Psoas muscle (tissue), 8 donors: ENCODE data around the gene FHAD1. TPM values are rescaled to one million over a fixed set of nuclear protein-coding genes. Genes with fewer than 3 reads are reported as not detected.
A peak's percentile ranks its signal among the peaks of the same experiment; 100 is the strongest.

Experiments
- ATAC-seq, 4 donors: fragments of 200-7000 bp; cut with Tn5 transposase; one replicate each; pipeline ENCODE4 v1.9.1; 2020; ENCODE audit warnings: moderate library complexity in 3 of 4, mild to moderate bottlenecking in 2 of 4
- DNase-seq, 2 donors: peaks; one replicate each; pipeline ENCODE4 v3.0.0-alpha.2; 2020
- H3K27ac ChIP-seq: fragments of 200-600 bp; one replicate; pipeline ENCODE4 v1.8.0; 2022
- H3K27me3 ChIP-seq, 3 donors: fragments of 200-600 bp in 1 of 3; one replicate each; pipeline versions ENCODE4 v1.6.1 to v1.8.0; 2013 to 2022; ENCODE audit warnings: low read length in 2 of 3, mild to moderate bottlenecking in 2 of 3, moderate library complexity in 1 of 3; ENCODE audit not compliant: insufficient read depth in 3 of 3
- H3K36me3 ChIP-seq, 2 donors: fragments of 200-600 bp in 1 of 2; one replicate each; pipeline versions ENCODE4 v1.6.1 to v1.8.0; 2013 to 2022; ENCODE audit warnings: low read depth in 1 of 2, mild to moderate bottlenecking in 1 of 2, moderate library complexity in 1 of 2; ENCODE audit not compliant: insufficient read depth in 1 of 2
- H3K4me1 ChIP-seq: fragments of 200-600 bp; one replicate; pipeline ENCODE4 v1.8.0; 2022
- H3K4me3 ChIP-seq: fragments of 200-600 bp; one replicate; pipeline ENCODE4 v1.8.0; 2022; ENCODE audit warnings: mild to moderate bottlenecking
- H3K9me3 ChIP-seq: fragments of 200-600 bp; one replicate; pipeline ENCODE4 v1.8.0; 2022
- CTCF ChIP-seq: fragments of 200-600 bp; IDR thresholded peaks from one replicate; pipeline ENCODE4 v1.8.0; 2022; ENCODE audit warnings: antibody characterized with exemption
- WGBS, 3 donors: extraction: QIAGEN DNeasy Blood & Tissue Kit; methylation state at CpG; one replicate each; pipeline versions ENCODE4 v1.1.6 to v1.1.7; 2013; 5-methylcytosine and 5-hydroxymethylcytosine counted together
- intact Hi-C, 2 donors: fragments of 100-400 bp; cut with DNase I; formaldehyde crosslinking; loops; one replicate each; pipeline versions ENCODE4 v1.11.0 to v1.14.2; 2022
- polyA plus RNA-seq, 3 donors: library from polyadenylated mRNA; stranded (reverse); fragments of 200-250 nt; gene quantifications; one replicate each; pipeline ENCODE4 v1.2.3, GENCODE V29; 2013
- total RNA-seq, 4 donors: library from RNA; stranded (reverse); fragmentation: NEBNext Ultra II Directional in 2 of 4; extraction: Animal tissue kit (Norgen Biotek cat#: 25700) in 2 of 4; gene quantifications; one replicate each; pipeline versions ENCODE4 v1.2.1 to v1.2.4, GENCODE V29; 2021 to 2023
- donor health status: healthy with polysubstance abuse.
- donor health status: DM: no; HTN: no; CAD: no; lungs with moderate emphysema.
- donor health status: Bipolar disorder and iron deficiency.
- donor health status: healthy.
- donor health status: DM: yes; HTN: yes; CAD: no.
- donor health status: DM: no; HTN: no; CAD: no.
- donor health status: DM: no; HTN: no; CAD: no.
- donor health status: DM: yes; HTN: yes; CAD: no.

Gene FHAD1
- total and polyA plus RNA-seq, 7 donors, result 0.03 to 0.24 (median 0.06) TPM; not detected in 4

DNA sequence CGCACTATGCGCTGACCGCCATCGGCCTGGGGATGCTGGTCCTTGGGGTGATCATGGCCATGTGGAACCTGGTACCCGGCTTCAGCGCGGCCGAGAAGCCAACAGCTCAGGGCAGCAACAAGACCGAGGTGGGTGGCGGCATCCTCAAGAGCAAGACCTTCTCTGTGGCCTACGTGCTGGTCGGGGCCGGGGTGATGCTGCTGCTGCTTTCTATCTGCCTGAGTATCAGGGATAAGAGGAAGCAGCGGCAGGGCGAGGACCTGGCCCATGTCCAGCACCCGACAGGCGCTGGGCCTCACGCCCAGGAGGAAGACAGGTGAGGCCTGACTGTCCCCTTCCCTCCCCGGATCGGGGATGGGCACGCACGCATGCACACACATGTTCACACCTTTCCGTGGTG lies 31.9 kb upstream of the FHAD1 start:
- WGBS, 3 donors, result 89 to 91% (median 90%) methylated on average over 23 of the region's 23 CpGs
- DNase-seq (no peak), ATAC-seq (no peak)
- Histone ChIP-seq H3K4me3 (no peak overlapping the region), H3K4me1 (no peaks in the 10 kb centered on the region), H3K9me3 (no peaks in the 10 kb centered on the region), H3K27ac (peak overlapping the region; percentile 16), H3K27me3 (peaks cover 0 to 4% (median 0%) of the 10 kb centered on the region in 3 donors), H3K36me3 (no peaks in the 10 kb centered on the region)
- TF ChIP-seq CTCF, result no peak
- intact Hi-C loops, result no loop called here

DNA sequence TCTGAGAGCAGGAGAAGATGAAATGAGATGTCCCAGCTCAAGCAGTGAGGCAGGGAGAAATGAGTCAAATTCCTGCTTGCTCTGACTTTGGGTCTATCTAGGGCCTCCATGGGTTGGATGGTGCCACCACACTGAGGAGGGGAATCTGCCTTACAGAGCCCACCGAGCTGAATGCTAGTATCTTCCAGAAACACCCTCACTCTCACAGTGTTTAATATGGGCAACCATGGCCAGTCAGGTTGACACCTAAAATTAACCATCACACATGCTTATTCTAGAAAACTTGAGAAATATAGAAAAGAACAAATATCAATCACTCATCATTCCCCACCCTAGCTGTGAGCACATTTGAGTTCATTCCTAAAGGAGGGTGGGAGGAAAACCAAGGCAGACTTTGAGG lies 29.4 kb upstream of the FHAD1 start:
- WGBS, 3 donors, result 80 to 98% (median 83%) methylated on average over 1 of the region's 1 CpG
- Histone ChIP-seq H3K4me3 (no peak overlapping the region), H3K27me3 (peaks cover 0 to 4% (median 0%) of the 10 kb centered on the region in 3 donors), H3K36me3 (no peaks in the 10 kb centered on the region), H3K27ac (no peak overlapping the region), H3K4me1 (no peaks in the 10 kb centered on the region), H3K9me3 (no peaks in the 10 kb centered on the region)
- ATAC-seq (no peak), DNase-seq (no peak)
- intact Hi-C loops, result no loop called here
- TF ChIP-seq CTCF, result no peak

- no peaks in the 10 kb centered on the region for H3K36me3 ChIP-seq
- H3K9me3 ChIP-seq, result no peaks in the 10 kb centered on the region
- no peak for TF ChIP-seq CTCF
- DNase-seq (peak in 1 of 2 donors; percentile 6), ATAC-seq (no peak)
- 70% methylated on average over 6 of the region's 6 CpGs for WGBS, 3 donors
- no peak overlapping the region for H3K27ac ChIP-seq
- H3K4me1 ChIP-seq, result no peaks in the 10 kb centered on the region
- peaks cover 0 to 4% (median 0%) of the 10 kb centered on the region in 3 donors for H3K27me3 ChIP-seq
- intact Hi-C loops, result no loop called here
- H3K4me3 ChIP-seq, result no peak overlapping the region
Observed at GRCh38 chr1:15218287-15219279, 28.4 kb upstream of the FHAD1 start.

DNA sequence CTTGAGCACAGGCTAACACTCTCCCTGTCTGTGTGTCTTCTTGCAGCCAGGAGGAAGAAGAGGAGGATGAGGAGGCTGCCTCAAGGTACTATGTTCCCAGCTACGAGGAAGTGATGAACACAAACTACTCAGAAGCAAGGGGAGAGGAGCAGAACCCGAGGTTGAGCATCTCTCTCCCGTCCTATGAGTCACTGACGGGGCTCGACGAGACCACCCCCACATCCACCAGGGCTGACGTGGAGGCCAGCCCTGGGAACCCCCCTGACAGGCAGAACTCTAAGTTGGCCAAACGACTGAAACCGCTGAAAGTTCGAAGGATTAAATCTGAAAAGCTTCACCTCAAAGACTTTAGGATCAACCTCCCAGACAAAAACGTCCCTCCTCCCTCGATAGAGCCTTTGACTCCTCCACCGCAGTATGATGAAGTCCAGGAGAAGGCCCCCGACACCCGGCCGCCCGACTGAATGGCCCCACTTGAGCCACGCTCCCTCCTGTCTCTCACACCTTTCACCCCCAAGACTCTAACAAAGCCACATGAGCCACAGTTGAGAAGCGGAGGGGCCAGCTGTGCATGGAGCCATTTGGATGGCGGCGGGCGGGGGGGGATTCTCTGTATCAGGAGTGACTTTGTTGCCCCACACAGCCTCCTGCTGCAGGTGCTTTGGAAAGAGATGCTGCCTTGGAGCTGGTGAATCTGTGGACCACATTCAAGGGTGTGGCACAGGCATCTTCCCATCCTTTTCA lies 27.6 kb upstream of the FHAD1 start:
- DNase-seq, result peak in 1 of 2 donors; percentile 15
- WGBS, 3 donors, result 93 to 98% (median 94%) methylated on average over 22 of the region's 22 CpGs

More for the DNA sequence above, 27.6 kb upstream of the FHAD1 start:
- Histone ChIP-seq H3K27me3 (peaks cover 0 to 4% (median 0%) of the 10 kb centered on the region in 3 donors), H3K4me3 (no peak overlapping the region), H3K9me3 (no peaks in the 10 kb centered on the region), H3K36me3 (no peaks in the 10 kb centered on the region), H3K27ac (no peak overlapping the region), H3K4me1 (no peaks in the 10 kb centered on the region)
- no peak for TF ChIP-seq CTCF
- intact Hi-C loops, result no loop called here
- ATAC-seq, result no peak
